Stimulated activated CD4-positive, alpha-beta T cell treated with anti-CD3 and anti-CD28 coated beads, Interleukin-2, amount 100 ng/mL, for 24 hours (primary cell): ENCODE data around the gene BRAT1.
A peak's percentile ranks its signal among the peaks of the same experiment; 100 is the strongest.

Source experiments
- DNase-seq, 2 donors: peaks; one replicate each; pipeline ENCODE4 v3.0.0-alpha.2; 2020

The BRAT1 gene

DNA sequence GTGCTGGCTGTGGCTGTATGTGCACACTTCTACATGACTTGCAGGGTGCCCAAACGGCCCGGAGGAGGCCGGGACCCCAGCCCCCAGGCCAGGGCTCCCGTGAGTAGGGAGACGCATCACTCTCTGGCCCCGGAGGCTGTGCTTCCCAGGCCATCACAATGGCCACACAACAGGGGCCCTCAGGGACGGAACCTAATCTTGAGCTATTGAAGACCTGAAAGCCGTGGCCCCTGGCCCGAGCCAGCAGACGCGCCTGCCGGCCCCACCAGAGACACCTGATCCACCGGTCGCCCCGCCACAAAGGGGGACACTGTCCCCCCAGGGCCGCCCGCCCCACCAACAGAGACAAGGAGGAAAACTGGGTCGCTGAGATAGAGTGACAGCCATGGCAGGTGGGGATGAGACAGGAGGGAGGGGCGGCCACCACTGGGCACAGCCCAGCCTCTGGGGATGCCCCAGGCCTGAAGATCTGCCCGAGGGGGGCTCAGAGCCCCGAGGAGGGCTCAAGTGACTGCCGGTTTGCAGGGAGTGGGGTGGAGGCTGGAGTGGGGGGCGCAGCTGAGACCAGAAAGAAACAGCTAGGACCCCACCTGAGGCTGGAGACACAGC, 45.9 kb downstream of the BRAT1 start:
- DNase-seq = no peak

DNA sequence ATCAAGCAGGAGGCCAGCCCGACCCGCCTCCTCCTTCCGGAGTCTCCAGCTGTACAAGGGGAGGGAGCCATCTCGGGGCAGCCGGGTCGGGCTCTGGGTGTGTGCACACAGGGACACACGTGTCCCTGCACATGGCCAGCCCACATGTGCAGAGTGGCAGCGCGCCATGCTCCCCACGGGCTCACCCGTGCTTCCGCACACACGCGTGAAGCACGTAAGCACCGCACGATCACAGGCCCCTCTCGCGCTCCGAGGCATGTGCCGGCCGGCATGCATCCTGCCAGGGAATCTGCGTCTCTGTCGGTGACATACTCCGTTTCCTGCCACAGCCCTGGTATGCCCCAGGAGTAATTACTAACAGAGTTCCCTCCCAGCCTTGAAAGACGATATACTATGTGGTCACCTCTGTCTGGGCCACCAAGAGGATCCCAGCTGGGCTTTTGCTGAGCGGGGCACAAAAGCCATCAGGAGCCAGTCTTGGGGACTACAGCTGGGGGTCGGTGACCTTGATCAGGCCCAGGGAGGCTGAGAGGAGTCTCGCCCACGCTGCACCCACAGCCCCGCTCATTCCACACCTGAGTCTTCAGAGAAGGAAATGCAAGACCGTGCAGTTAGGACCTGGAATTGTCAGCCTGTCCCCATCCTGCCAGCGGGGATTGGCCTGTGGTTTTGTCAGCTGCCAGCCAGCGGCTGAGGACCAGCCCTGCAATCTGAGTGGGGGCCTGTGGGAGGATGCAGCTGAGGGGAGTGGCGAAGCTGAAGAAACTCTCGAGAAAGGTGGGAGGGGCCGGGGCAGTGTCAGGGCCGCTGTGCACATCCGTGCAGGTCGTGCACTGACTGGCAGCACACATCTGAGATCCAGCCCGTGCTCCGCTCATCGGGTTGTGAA, 46.8 kb downstream of the BRAT1 start:
- peak; percentile 69 to 73 for DNase-seq

DNA sequence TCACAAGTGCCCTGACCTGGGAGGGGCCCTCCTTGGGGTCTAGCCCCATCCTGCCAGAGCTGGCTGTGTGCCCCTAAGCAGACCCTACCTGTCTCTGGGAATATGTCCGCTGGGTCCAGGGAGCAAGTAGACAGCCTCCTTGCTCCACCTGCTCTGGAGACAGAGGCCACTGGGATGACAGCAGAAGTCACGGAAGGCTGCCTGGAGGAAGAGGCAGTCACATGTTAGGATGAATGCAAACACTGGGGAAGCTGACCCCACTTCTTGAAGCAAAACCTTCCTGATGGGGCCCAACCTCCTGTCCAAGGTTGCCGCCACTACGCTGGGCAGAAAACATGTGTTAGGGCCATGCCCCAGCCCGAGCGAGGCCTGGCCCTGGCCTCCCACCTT, 47.4 kb downstream of the BRAT1 start:
- no peak for DNase-seq

- no peak for DNase-seq
Observed at GRCh38 chr7:2507208-2507916, 48.0 kb downstream of the BRAT1 start.

DNA sequence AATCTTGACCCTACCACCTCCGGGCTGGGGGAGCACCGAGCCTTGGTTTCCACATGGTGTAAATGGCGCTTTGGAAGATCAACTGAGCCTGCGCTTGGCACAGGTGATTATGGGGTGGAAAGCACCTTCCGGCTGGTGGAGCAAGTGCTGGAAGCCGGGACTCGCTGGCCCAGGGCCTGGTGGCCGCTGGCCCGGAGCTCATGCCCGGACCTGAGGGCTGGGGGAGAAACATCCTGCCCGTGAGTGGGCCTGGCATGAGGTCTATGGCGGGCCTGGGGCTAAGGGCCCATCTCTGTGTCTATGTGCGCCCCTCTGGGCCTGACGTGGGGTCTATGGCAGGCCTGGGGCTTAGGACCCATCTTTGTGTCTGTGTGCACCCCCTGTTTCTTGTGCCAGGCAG, 49.9 kb downstream of the BRAT1 start:
- no peak for DNase-seq

GRCh38 chr7:2504889-2505375, 50.4 kb downstream of the BRAT1 start:
- no peak for DNase-seq

GRCh38 chr7:2504128-2504888, 51.0 kb downstream of the BRAT1 start:
- DNase-seq = no peak

- no peak for DNase-seq
Observed at GRCh38 chr7:2503056-2503941, 52.0 kb downstream of the BRAT1 start.

GRCh38 chr7:2502647-2502966, 52.7 kb downstream of the BRAT1 start:
- no peak for DNase-seq

DNA sequence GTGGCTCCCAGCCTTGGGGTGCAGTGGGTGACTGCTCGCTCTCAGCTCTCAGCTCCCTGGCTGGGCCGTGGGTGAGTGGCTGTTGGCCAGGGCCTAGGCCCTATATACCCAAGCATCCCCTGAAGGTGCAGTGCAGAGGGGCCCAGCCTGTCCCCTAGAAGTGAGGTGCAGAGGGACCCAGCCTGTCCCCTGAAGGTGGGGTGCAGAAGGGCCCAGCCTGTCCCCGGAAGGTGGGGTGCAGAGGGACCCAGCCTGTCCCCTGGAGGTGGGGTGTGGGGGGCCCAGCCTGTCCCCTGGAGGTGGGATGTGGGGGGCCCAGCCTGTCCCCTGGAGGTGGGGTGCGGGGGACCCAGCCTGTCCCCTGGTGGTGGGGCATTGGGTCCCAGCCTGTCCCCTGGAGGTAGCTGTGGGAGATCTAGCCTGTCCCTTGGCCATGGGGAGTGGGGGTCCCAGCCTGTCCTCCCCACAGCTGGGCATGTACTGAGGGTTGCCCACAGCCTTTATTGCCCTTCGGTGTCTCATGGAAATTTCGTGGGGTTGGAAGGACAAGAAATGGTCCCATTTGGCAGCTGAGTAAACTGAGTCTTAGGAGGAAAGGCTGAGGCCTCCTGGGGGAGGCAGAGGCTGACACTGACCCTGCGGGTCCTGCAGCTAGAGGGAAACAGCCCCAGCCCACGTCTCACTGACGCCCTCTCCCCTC, 53.2 kb downstream of the BRAT1 start:
- DNase-seq = no peak

DNA sequence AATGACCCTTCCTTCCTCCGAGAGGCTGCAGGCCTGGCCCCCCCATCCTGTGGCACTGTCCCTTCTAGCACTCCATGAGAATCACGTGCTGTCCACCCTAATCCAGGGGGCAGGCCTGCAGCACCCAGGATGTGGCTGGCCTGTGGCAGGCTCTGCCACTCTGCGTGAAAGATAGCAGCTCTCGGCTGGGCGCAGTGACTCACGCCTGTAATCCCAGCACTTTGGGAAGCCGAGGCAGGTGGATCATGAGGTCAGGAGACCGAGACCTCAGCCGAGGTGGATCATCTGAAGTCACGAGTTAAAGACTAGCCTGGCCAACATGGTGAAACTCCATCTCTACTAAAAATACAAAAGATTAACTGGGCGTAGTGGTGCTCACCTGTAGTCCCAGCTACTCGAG, 54.6 kb downstream of the BRAT1 start:
- no peak for DNase-seq

DNA sequence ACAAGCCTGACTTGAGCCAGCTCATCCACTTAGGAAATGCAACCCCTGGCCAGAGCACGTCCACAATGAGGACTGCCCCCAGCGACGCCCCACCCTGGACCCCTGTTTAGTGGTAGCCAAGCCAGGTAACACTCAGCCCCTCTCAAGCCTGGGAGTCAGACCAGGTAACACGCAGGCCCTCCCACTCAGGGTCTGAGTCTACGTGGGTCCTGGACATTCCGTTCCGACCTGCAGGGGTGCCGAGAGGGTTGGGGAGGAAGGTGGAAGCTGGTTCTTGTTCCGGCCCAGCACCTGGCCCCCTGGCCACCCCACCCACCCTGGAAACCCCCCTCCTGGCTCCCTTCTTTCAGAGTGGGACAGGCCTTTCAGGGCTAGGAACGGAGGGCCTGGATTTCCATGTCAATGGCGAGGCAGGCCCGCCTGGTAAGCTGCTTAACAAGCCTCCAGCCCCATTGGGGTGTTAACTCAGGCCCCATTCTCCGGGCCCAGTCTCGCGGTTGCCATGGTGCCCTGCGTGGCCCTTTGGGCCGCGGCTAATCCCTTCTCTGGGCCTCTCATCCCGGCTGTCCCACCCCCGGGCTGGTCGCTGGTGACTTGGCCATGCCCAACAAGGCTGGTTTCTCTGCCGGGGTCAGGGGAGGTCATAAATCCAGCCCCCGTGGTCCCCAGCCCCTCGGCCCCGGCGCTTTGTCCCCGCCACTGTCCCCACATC, 55.4 kb downstream of the BRAT1 start:
- no peak for DNase-seq

DNA sequence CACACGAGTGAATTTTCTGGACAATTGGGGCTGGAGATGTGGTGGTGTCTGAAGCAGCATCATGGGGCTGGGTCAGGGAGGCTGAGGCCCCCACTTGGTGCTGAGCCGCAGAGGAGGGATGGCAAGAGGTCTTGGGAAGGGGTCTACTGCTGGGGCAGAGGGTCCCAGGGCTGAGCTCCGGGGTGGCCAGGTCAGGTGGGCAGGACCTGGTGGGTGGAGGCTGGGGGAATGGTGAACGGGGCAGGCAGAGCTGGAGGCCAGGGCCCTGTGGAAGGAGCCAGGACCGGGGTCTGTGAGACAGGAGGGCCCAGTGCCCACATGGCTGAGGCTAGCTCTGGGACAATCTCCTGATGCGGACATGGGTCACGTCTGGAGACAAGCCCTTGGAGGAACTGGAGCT, 56.1 kb downstream of the BRAT1 start:
- DNase-seq = no peak

GRCh38 chr7:2498708-2499107, 56.6 kb downstream of the BRAT1 start:
- DNase-seq = no peak

- DNase-seq = no peak
Observed at GRCh38 chr7:2497500-2498336, 57.6 kb downstream of the BRAT1 start.

- no peak for DNase-seq
Observed at GRCh38 chr7:2497065-2497464, 58.3 kb downstream of the BRAT1 start.

GRCh38 chr7:2496375-2496774, 58.9 kb downstream of the BRAT1 start:
- DNase-seq = no peak

DNA sequence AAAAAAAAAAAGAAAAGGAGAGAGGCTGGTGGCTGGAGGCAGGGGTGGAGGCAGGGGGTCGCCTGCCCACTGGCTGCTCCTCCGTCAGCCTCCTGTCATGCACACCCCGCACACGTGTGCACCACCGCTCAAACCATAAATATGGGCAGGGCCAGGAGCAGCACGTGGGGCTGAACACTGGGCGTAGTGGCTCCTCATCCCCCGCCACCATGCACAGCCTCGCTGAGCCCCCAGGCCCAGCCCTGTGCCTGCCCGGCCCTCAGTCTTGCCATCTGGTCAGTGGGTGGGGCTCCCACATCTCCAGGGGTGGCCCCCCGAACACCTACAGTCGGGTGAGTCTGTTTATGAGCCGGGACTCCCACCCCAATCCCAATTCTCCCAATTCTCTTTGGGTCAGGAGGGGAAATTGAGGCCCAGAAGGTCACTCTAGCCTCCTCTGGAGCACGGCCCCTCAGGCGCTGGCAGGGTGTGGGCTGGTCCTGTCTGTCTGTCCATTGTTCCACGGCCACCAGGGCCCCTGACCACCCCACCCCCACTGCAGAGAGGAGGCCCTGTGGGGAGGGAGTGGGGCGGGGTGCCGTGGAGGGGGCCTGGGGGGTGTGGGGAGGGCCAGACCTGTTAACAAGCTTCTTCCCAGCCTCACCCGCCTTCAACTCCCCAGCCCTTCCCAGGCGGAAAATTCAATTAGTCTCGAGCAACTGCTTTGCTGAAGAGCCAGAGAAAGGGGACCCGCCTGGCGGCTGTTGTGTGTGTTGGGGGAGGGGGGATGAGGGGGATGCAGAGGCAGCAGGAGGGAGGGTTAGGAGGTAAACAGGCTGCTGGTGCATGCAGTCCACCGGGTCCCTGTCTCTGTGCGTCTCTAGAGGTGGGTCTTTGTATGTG, 59.7 kb downstream of the BRAT1 start:
- no peak for DNase-seq
